ENCODE data around the gene PCDH9.

GRCh38 chr13:66974174-66974573 is 256.0 kb downstream of the PCDH9 start:
- no peak for TF ChIP-seq EZH2 (IDR thresholded peaks at IDR 0.05; ENCODE audit: insufficient read depth, low read length)
- TF ChIP-seq, protein P1, sequence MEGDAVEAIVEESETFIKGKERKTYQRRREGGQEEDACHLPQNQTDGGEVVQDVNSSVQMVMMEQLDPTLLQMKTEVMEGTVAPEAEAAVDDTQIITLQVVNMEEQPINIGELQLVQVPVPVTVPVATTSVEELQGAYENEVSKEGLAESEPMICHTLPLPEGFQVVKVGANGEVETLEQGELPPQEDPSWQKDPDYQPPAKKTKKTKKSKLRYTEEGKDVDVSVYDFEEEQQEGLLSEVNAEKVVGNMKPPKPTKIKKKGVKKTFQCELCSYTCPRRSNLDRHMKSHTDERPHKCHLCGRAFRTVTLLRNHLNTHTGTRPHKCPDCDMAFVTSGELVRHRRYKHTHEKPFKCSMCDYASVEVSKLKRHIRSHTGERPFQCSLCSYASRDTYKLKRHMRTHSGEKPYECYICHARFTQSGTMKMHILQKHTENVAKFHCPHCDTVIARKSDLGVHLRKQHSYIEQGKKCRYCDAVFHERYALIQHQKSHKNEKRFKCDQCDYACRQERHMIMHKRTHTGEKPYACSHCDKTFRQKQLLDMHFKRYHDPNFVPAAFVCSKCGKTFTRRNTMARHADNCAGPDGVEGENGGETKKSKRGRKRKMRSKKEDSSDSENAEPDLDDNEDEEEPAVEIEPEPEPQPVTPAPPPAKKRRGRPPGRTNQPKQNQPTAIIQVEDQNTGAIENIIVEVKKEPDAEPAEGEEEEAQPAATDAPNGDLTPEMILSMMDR (IDR thresholded peaks at IDR 0.05; ENCODE audit: insufficient read depth, low read depth, low read length): no peak

All from astrocyte (in vitro differentiated cells and primary cell).